Amygdala (tissue), 56 donors: Measurements from ENCODE around the gene PODN.

Experiments used
- DNase-seq, 56 donors: peaks; one replicate each; lab custom pipeline; 2025; lab: John Stamatoyannopoulos, UW

Gene PODN

GRCh38 chr1:53125623-53126360, 63.8 kb downstream of the PODN start:
- no peak for DNase-seq

GRCh38 chr1:53126495-53126894, 64.5 kb downstream of the PODN start:
- DNase-seq = no peak

- DNase-seq = no peak
Observed at GRCh38 chr1:53127546-53127945, 65.5 kb downstream of the PODN start.

GRCh38 chr1:53128401-53128800, 66.4 kb downstream of the PODN start:
- DNase-seq = no peak

GRCh38 chr1:53129891-53130597, 68.0 kb downstream of the PODN start:
- no peak for DNase-seq

- no peak for DNase-seq
Observed at GRCh38 chr1:53130598-53130877, 68.5 kb downstream of the PODN start.

- DNase-seq = no peak
Observed at GRCh38 chr1:53130878-53131589, 69.0 kb downstream of the PODN start.

GRCh38 chr1:53131590-53131938, 69.6 kb downstream of the PODN start:
- no peak for DNase-seq

- no peak for DNase-seq
Observed at GRCh38 chr1:53132176-53132575, 70.2 kb downstream of the PODN start.

- no peak for DNase-seq
Observed at GRCh38 chr1:53133261-53134041, 71.4 kb downstream of the PODN start.

GRCh38 chr1:53134042-53134485, 72.1 kb downstream of the PODN start:
- DNase-seq = no peak
